Measurements from ENCODE around the gene LILRB4. TPM values are rescaled to one million over a fixed set of nuclear protein-coding genes. Genes with fewer than 3 reads are reported as not detected.

Gene LILRB4
- total RNA-seq, 1 experiment from 2014 or later, result not detected

- no peaks in the 10 kb centered on the region for H3K79me2 ChIP-seq (ENCODE audit: insufficient read depth, low read length)
- intact Hi-C loops (cut with micrococcal nuclease), result no loop called here
- no TSS peak for BruUV-seq (replicated peaks)
- H2AFZ ChIP-seq (ENCODE audit: low read depth, low read length, poor library complexity, severe bottlenecking), result no peak overlapping the region
- 0 out of 2 replicates have a peak, but pooled peaks cover 12% of the 10 kb centered on the region for H3K27me3 ChIP-seq (ENCODE audit: insufficient read depth, low read length)
- no peaks in the 10 kb centered on the region for H3K36me3 ChIP-seq (ENCODE audit: control insufficient read depth in 1 of 2, insufficient read depth in 2 of 2, low read length in 2 of 2)
- no peak for ATAC-seq
- no peak for DNase-seq (ENCODE audit: low read depth, low spot score)
- H4K20me1 ChIP-seq (ENCODE audit: insufficient read depth), result no peaks in the 10 kb centered on the region
- CTCF ChIA-PET, result no interaction called here
- no peaks in the 10 kb centered on the region for H3K9me2 ChIP-seq (ENCODE audit: insufficient read depth)
- H3K4me3 ChIP-seq (replicated peaks in 1 of 2; ENCODE audit: low read depth in 1 of 2, low read length in 2 of 2), result no peak overlapping the region
- no peak overlapping the region for H3K27ac ChIP-seq (ENCODE audit: low read depth, low read length)
- no peak for TF ChIP-seq CBX3 (IDR thresholded peaks at IDR 0.05; ENCODE audit: low read depth)
- H3K4me2 ChIP-seq (ENCODE audit: low read length), result no peak overlapping the region
- no peaks in the 10 kb centered on the region for H3K4me1 ChIP-seq (ENCODE audit: control insufficient read depth in 1 of 2, insufficient read depth in 2 of 2, low read length in 2 of 2)
- RAD21 ChIA-PET (ENCODE audit: low non-redundant PET in 1 of 2, low total read pairs in 2 of 2, uncharacterized antibody in 2 of 2, unreplicated experiment in 2 of 2), result no interaction called here
- no peaks in the 10 kb centered on the region for H3K9me3 ChIP-seq (ENCODE audit: control insufficient read depth in 1 of 2, insufficient read depth in 1 of 2, low read depth in 1 of 2, low read length in 2 of 2)
- H3K9ac ChIP-seq (ENCODE audit: low read length), result no peak overlapping the region
- POLR2A ChIA-PET, result no interaction called here
These were observed 45.8 kb upstream of the LILRB4 start for GRCh38 chr19:54616821-54617560.

GRCh38 chr19:54620464-54620863 lies 42.3 kb upstream of the LILRB4 start:
- POLR2A ChIA-PET, result no interaction called here

More at GRCh38 chr19:54620464-54620863, 42.3 kb upstream of the LILRB4 start:
- DNase-seq (ENCODE audit: low read depth, low spot score), result no peak
- ChIA-PET RAD21 (ENCODE audit: low non-redundant PET in 1 of 2, low total read pairs in 2 of 2, uncharacterized antibody in 2 of 2, unreplicated experiment in 2 of 2) (no interaction called here), CTCF (no interaction called here)
- Histone ChIP-seq H3K9me3 (ENCODE audit: control insufficient read depth in 1 of 2, insufficient read depth in 1 of 2, low read depth in 1 of 2, low read length in 2 of 2) (no peaks in the 10 kb centered on the region), H3K4me3 (replicated peaks in 1 of 2; ENCODE audit: low read depth in 1 of 2, low read length in 2 of 2) (no peak overlapping the region), H3K36me3 (ENCODE audit: control insufficient read depth in 1 of 2, insufficient read depth in 2 of 2, low read length in 2 of 2) (no peaks in the 10 kb centered on the region), H3K79me2 (ENCODE audit: insufficient read depth, low read length) (no peaks in the 10 kb centered on the region), H3K27ac (ENCODE audit: low read depth, low read length) (no peak overlapping the region), H3K4me2 (ENCODE audit: low read length) (no peak overlapping the region), H3K4me1 (ENCODE audit: control insufficient read depth in 1 of 2, insufficient read depth in 2 of 2, low read length in 2 of 2) (no peaks in the 10 kb centered on the region), H2AFZ (ENCODE audit: low read depth, low read length, poor library complexity, severe bottlenecking) (no peak overlapping the region), H4K20me1 (ENCODE audit: insufficient read depth) (no peaks in the 10 kb centered on the region), H3K9ac (ENCODE audit: low read length) (no peak overlapping the region), H3K9me2 (ENCODE audit: insufficient read depth) (no peaks in the 10 kb centered on the region), H3K27me3 (ENCODE audit: insufficient read depth, low read length) (0 out of 2 replicates have a peak, but pooled peaks cover 26% of the 10 kb centered on the region)
- intact Hi-C loops (cut with micrococcal nuclease), result no loop called here
- no peak for ATAC-seq
- no peak for TF ChIP-seq POLR2A (IDR thresholded peaks at IDR 0.05; ENCODE audit: borderline replicate concordance, extremely low read depth, insufficient read depth, insufficient read length)
- no peak for TF ChIP-seq EZH2phosphoT487 (IDR thresholded peaks at IDR 0.05; ENCODE audit: borderline replicate concordance)
- no peak for TF ChIP-seq ATF3 (IDR thresholded peaks at IDR 0.05)
- no peak for TF ChIP-seq CTCF (IDR thresholded peaks at IDR 0.05 in 2 of 3, conservative IDR thresholded peaks at IDR 0.05 in 1 of 3; ENCODE audit: borderline replicate concordance in 1 of 3, insufficient read depth in 1 of 3, low read depth in 2 of 3, low read length in 2 of 3)
- no peak for TF ChIP-seq RAD21 (IDR thresholded peaks at IDR 0.05; ENCODE audit: low read depth)
- no peak for TF ChIP-seq ELF1 (IDR thresholded peaks at IDR 0.05; ENCODE audit: borderline replicate concordance, low read depth)
- TF ChIP-seq EZH2 (IDR thresholded peaks at IDR 0.05), result no peak
- no peak for TF ChIP-seq FOSL1 (IDR thresholded peaks at IDR 0.05; ENCODE audit: low read depth)
- TF ChIP-seq SRF (IDR thresholded peaks at IDR 0.05; ENCODE audit: low read depth), result no peak
- TF ChIP-seq EGR1 (IDR thresholded peaks at IDR 0.05; ENCODE audit: low read depth), result no peak
- TF ChIP-seq CBX3 (IDR thresholded peaks at IDR 0.05; ENCODE audit: low read depth), result no peak
- BruUV-seq (replicated peaks), result no TSS peak

Measured in HCT116 (cell line).